Brain microvascular endothelial cell (primary cell): ENCODE results near the gene GNG12.

ENCODE experiments used
- DNase-seq: peaks from one replicate; pipeline ENCODE4 v3.0.0-alpha.2; 2020
- H3K27ac ChIP-seq: fragments of 250-450 bp; sonication (Bioruptor Pico); 2 replicates; pipeline ENCODE4 v1.5.1; 2020; ENCODE audit warnings: mild to moderate bottlenecking, moderate library complexity
- H3K27me3 ChIP-seq: fragments of 250-450 bp; sonication (Bioruptor Pico); replicated peaks from 2 replicates; pipeline ENCODE4 v1.5.1; 2020; ENCODE audit warnings: mild to moderate bottlenecking
- H3K36me3 ChIP-seq: fragments of 250-450 bp; sonication (Bioruptor Pico); replicated peaks from 2 replicates; pipeline ENCODE4 v1.5.1; 2020; ENCODE audit warnings: mild to moderate bottlenecking
- H3K4me3 ChIP-seq: 2 replicates; pipeline ENCODE4 v1.5.1; 2011; ENCODE audit warnings: low read depth, mild to moderate bottlenecking, control low read depth, low read length, moderate library complexity
- CTCF ChIP-seq: IDR thresholded peaks from 2 replicates; pipeline ENCODE4 v1.5.1; 2011; ENCODE audit warnings: low read depth, mild to moderate bottlenecking, moderate library complexity, low read length, control low read depth, inconsistent platforms; ENCODE audit errors: missing control alignments
- in situ Hi-C: cut with HindIII; loops from 2 replicates; pipeline ENCODE4 v1.10.0; 2017; ENCODE audit warnings: low sequenced_read_pairs, low pct_ligation_motif_present

Gene GNG12

GRCh38 chr1:67676287-67676686 is 157.0 kb downstream of the GNG12 start:
- TF ChIP-seq CTCF, result no peak
- in situ Hi-C loops, result loop anchor here (25.0 kb wide), 1 partner anchor 139 kb away; no protein-coding TSS in a partner anchor

GRCh38 chr1:67675800-67676199 is 157.5 kb downstream of the GNG12 start:
- H3K4me3 ChIP-seq, result no peak overlapping the region
- no peaks in the 10 kb centered on the region for H3K27me3 ChIP-seq
- no peak for DNase-seq
- H3K36me3 ChIP-seq, result no peaks in the 10 kb centered on the region
- in situ Hi-C loops, result loop anchor here (25.0 kb wide), 1 partner anchor 138 kb away; no protein-coding TSS in a partner anchor
- no peak overlapping the region for H3K27ac ChIP-seq
- TF ChIP-seq CTCF, result no peak

More at GRCh38 chr1:67676287-67676686, 157.0 kb downstream of the GNG12 start:
- H3K27me3 ChIP-seq, result no peaks in the 10 kb centered on the region
- no peak for DNase-seq
- no peak overlapping the region for H3K27ac ChIP-seq
- H3K4me3 ChIP-seq, result no peak overlapping the region
- no peaks in the 10 kb centered on the region for H3K36me3 ChIP-seq

GRCh38 chr1:67674260-67675011 is 158.8 kb downstream of the GNG12 start:
- no peak overlapping the region for H3K4me3 ChIP-seq
- H3K36me3 ChIP-seq, result no peaks in the 10 kb centered on the region
- no peak overlapping the region for H3K27ac ChIP-seq
- DNase-seq, result peak; percentile 37
- no peaks in the 10 kb centered on the region for H3K27me3 ChIP-seq
- TF ChIP-seq CTCF, result no peak
- in situ Hi-C loops, result loop anchor here (25.0 kb wide), 1 partner anchor 137 kb away; no protein-coding TSS in a partner anchor

- H3K27me3 ChIP-seq, result no peaks in the 10 kb centered on the region
- no peaks in the 10 kb centered on the region for H3K36me3 ChIP-seq
- TF ChIP-seq CTCF, result no peak
- no peak overlapping the region for H3K4me3 ChIP-seq
- no peak overlapping the region for H3K27ac ChIP-seq
- in situ Hi-C loops, result no loop called here
- DNase-seq, result no peak
Observed at GRCh38 chr1:67673468-67674201, 159.6 kb downstream of the GNG12 start.

GRCh38 chr1:67672260-67672803 is 160.9 kb downstream of the GNG12 start:
- Histone ChIP-seq H3K4me3 (no peak overlapping the region), H3K36me3 (no peaks in the 10 kb centered on the region), H3K27ac (no peak overlapping the region), H3K27me3 (no peaks in the 10 kb centered on the region)
- no peak for DNase-seq
- in situ Hi-C loops, result no loop called here
- no peak for TF ChIP-seq CTCF
